CD4-positive, CD25-positive, alpha-beta regulatory T cell (primary cell): Measurements from ENCODE around the gene AUTS2. TPM values are rescaled to one million over a fixed set of nuclear protein-coding genes. Genes with fewer than 3 reads are reported as not detected.

Source experiments
- ATAC-seq, 2 donors: fragments of 150-1000 bp; cut with Tn5 transposase; one replicate each; pipeline ENCODE4 v1.10.0; 2021; ENCODE audit warnings: low read depth in 2 of 2, moderate number of reproducible peaks in 2 of 2, moderate library complexity in 1 of 2
- DNase-seq, 3 donors: peaks; one replicate each; pipeline versions ENCODE4 v3.0.0 to v3.0.0-alpha.2; 2012 to 2022; ENCODE audit warnings: mixed read lengths in 1 of 3
- H3K27ac ChIP-seq: one replicate; pipeline ENCODE4 v1.7.0; 2013; ENCODE audit warnings: mild to moderate bottlenecking, low read length; ENCODE audit not compliant: insufficient read depth, poor library complexity, severe bottlenecking
- H3K27me3 ChIP-seq: one replicate; pipeline ENCODE4 v1.7.0; 2013; ENCODE audit warnings: low read length; ENCODE audit not compliant: control insufficient read depth, insufficient read depth
- H3K36me3 ChIP-seq: one replicate; pipeline ENCODE4 v1.7.0; 2013; ENCODE audit warnings: mild to moderate bottlenecking, low read length, moderate library complexity; ENCODE audit not compliant: control insufficient read depth, insufficient read depth
- H3K4me1 ChIP-seq: 2 replicates; pipeline ENCODE4 v1.7.0; 2013; ENCODE audit warnings: mild to moderate bottlenecking, low read length; ENCODE audit not compliant: insufficient read depth, control insufficient read depth, poor library complexity, severe bottlenecking
- H3K4me3 ChIP-seq: one replicate; pipeline ENCODE4 v1.7.0; 2013; ENCODE audit warnings: low read depth, mild to moderate bottlenecking, low read length, moderate library complexity
- H3K9me3 ChIP-seq, 2 experiments: 1 replicate in 1 of 2; 2 replicates in 1 of 2; pipeline ENCODE4 v1.7.0; 2013; ENCODE audit warnings: low read length in 2 of 2, mild to moderate bottlenecking in 1 of 2, moderate library complexity in 1 of 2; ENCODE audit not compliant: control insufficient read depth in 2 of 2
- H3K27ac Mint-ChIP-seq, 3 donors: one replicate each; pipeline ENCODE4 v1.8.0; 2020 to 2022; ENCODE audit warnings: mild to moderate bottlenecking in 3 of 3, mixed read lengths in 3 of 3, moderate library complexity in 2 of 3
- H3K27me3 Mint-ChIP-seq: one replicate; pipeline ENCODE4 v1.8.0; 2022; ENCODE audit warnings: mild to moderate bottlenecking, mixed read lengths
- H3K36me3 Mint-ChIP-seq: one replicate; pipeline ENCODE4 v1.8.0; 2020; ENCODE audit warnings: mixed read lengths
- H3K4me1 Mint-ChIP-seq, 4 donors: one replicate each; pipeline ENCODE4 v1.8.0; 2020 to 2022; ENCODE audit warnings: mixed read lengths in 4 of 4, mild to moderate bottlenecking in 1 of 4
- H3K4me3 Mint-ChIP-seq, 4 donors: one replicate each; pipeline ENCODE4 v1.8.0; 2020 to 2022; ENCODE audit warnings: mild to moderate bottlenecking in 4 of 4, mixed read lengths in 4 of 4, moderate library complexity in 3 of 4
- H3K9me3 Mint-ChIP-seq, 7 donors: one replicate each; pipeline ENCODE4 v1.8.0; 2020 to 2022; ENCODE audit warnings: mixed read lengths in 7 of 7, mild to moderate bottlenecking in 3 of 7, moderate library complexity in 2 of 7
- polyA plus RNA-seq, 4 donors: library from polyadenylated mRNA; unstranded; fragments of 300-500 nt; fragmentation: Illumina TruSeq; gene quantifications; one replicate each; pipeline ENCODE4 v1.2.3, GENCODE V29; 2021
- total RNA-seq: library from RNA; stranded (reverse); gene quantifications from one replicate; pipeline ENCODE4 v1.2.3, GENCODE V29; 2022

The AUTS2 gene
- total and polyA plus RNA-seq, 5 donors from 2014 or later, result 0.47 to 32.4 (median 0.74) TPM

GRCh38 chr7:70288781-70289456 is 690.6 kb downstream of the AUTS2 start:
- H3K4me1 ChIP-seq, result no peaks in the 10 kb centered on the region
- Mint-ChIP-seq H3K4me3 (no peak overlapping the region), H3K36me3 (no peaks in the 10 kb centered on the region), H3K27ac (peak overlapping the region in 1 of 3 donors; percentile 4), H3K4me1 (no peaks in the 10 kb centered on the region), H3K27me3 (peaks cover 4% of the 10 kb centered on the region), H3K9me3 (peaks cover 0 to 14% (median 7%) of the 10 kb centered on the region in 7 donors)
- H3K9me3 ChIP-seq, result no peaks in the 10 kb centered on the region
- DNase-seq (no peak), ATAC-seq (no peak)
- H3K36me3 ChIP-seq, result no peaks in the 10 kb centered on the region
- no peaks in the 10 kb centered on the region for H3K27me3 ChIP-seq
- H3K4me3 ChIP-seq, result no peak overlapping the region
- H3K27ac ChIP-seq, result no peak overlapping the region

DNA sequence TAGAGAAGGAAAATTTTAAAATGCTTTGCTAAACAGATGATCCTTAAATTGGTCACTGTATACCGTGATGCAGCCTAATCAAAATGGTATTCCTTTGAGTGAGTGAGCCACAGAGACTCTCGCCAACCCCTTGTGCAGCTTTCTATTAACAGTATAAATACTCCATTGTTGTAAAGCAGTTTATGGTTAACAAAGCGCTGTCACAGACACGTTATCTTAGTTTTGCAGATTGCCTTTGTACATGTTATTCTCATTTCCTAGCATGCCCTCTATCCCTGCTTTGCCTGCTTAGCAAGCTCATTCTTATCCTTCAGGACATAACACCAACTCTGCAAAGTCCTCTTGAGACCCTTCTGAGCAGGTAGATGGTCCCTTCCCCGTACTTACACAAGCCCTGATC is 694.4 kb downstream of the AUTS2 start:
- Mint-ChIP-seq H3K9me3 (peaks cover 1 to 7% (median 4%) of the 10 kb centered on the region in 7 donors), H3K27me3 (peaks cover 4% of the 10 kb centered on the region), H3K4me1 (no peaks in the 10 kb centered on the region), H3K36me3 (peaks cover 3% of the 10 kb centered on the region), H3K4me3 (no peak overlapping the region), H3K27ac (no peak overlapping the region)
- Histone ChIP-seq H3K27ac (no peak overlapping the region), H3K27me3 (no peaks in the 10 kb centered on the region), H3K4me1 (no peaks in the 10 kb centered on the region), H3K36me3 (no peaks in the 10 kb centered on the region), H3K4me3 (no peak overlapping the region), H3K9me3 (no peaks in the 10 kb centered on the region)
- DNase-seq (no peak), ATAC-seq (no peak)

GRCh38 chr7:70294211-70294911 is 696.1 kb downstream of the AUTS2 start:
- Histone ChIP-seq H3K27ac (no peak overlapping the region), H3K4me1 (no peaks in the 10 kb centered on the region), H3K36me3 (no peaks in the 10 kb centered on the region), H3K9me3 (no peaks in the 10 kb centered on the region), H3K4me3 (no peak overlapping the region), H3K27me3 (no peaks in the 10 kb centered on the region)
- no peaks in the 10 kb centered on the region for H3K4me1 Mint-ChIP-seq
- ATAC-seq, result no peak
- H3K36me3 Mint-ChIP-seq, result peaks cover 3% of the 10 kb centered on the region
- H3K27me3 Mint-ChIP-seq, result peaks cover 4% of the 10 kb centered on the region
- no peak overlapping the region for H3K27ac Mint-ChIP-seq
- H3K9me3 Mint-ChIP-seq, result peaks cover 0 to 4% (median 3%) of the 10 kb centered on the region in 7 donors
- no peak overlapping the region for H3K4me3 Mint-ChIP-seq
- no peak for DNase-seq

- Histone ChIP-seq H3K4me3 (no peak overlapping the region), H3K27ac (no peak overlapping the region), H3K27me3 (no peaks in the 10 kb centered on the region), H3K4me1 (no peaks in the 10 kb centered on the region), H3K9me3 (no peaks in the 10 kb centered on the region), H3K36me3 (no peaks in the 10 kb centered on the region)
- no peaks in the 10 kb centered on the region for H3K27me3 Mint-ChIP-seq
- peaks cover 6% of the 10 kb centered on the region for H3K36me3 Mint-ChIP-seq
- no peak overlapping the region for H3K27ac Mint-ChIP-seq
- peaks cover 0 to 5% (median 2%) of the 10 kb centered on the region in 4 donors for H3K4me1 Mint-ChIP-seq
- peaks cover 0 to 6% (median 2%) of the 10 kb centered on the region in 7 donors for H3K9me3 Mint-ChIP-seq
- DNase-seq (no peak), ATAC-seq (no peak)
- H3K4me3 Mint-ChIP-seq, result no peak overlapping the region
Measured at GRCh38 chr7:70298780-70299471, 700.7 kb downstream of the AUTS2 start.

GRCh38 chr7:70299472-70299807 is 701.2 kb downstream of the AUTS2 start:
- H3K9me3 ChIP-seq, result no peaks in the 10 kb centered on the region
- no peaks in the 10 kb centered on the region for H3K36me3 ChIP-seq
- DNase-seq (no peak), ATAC-seq (no peak)
- Mint-ChIP-seq H3K4me1 (peaks cover 0 to 5% (median 2%) of the 10 kb centered on the region in 4 donors), H3K9me3 (peaks cover 0 to 6% (median 3%) of the 10 kb centered on the region in 7 donors), H3K4me3 (no peak overlapping the region), H3K27me3 (no peaks in the 10 kb centered on the region), H3K36me3 (peaks cover 6% of the 10 kb centered on the region), H3K27ac (no peak overlapping the region)
- H3K27me3 ChIP-seq, result no peaks in the 10 kb centered on the region
- no peak overlapping the region for H3K4me3 ChIP-seq
- H3K4me1 ChIP-seq, result no peaks in the 10 kb centered on the region
- H3K27ac ChIP-seq, result no peak overlapping the region

DNA sequence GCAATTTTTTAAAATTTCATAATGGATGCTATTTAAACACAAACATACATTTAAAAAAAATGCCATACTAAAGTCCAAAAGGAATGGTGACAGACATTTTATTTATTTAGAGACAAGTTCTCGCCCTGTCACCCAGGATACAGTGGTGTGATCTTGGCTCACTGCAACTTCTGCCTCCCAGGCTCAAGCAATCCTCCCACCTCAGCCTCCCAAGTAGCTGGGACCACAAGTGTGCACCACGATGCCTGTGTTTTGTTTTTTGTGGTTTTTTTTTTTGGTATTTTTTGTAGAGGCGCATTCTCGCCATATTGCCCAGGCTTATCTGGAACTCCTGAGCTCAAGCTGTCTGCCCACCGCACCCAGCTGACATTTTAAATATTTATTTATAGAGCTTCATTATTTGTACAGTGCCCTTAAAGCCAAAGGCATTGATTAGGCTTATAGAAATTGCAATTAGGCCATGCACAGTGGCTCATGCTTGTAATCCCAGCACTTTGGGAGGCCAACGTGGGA is 703.5 kb downstream of the AUTS2 start:
- H3K27me3 Mint-ChIP-seq, result no peaks in the 10 kb centered on the region
- H3K36me3 Mint-ChIP-seq, result peaks cover 6% of the 10 kb centered on the region
- H3K4me1 Mint-ChIP-seq, result peaks cover 0 to 10% (median 3%) of the 10 kb centered on the region in 4 donors
- H3K27me3 ChIP-seq, result no peaks in the 10 kb centered on the region
- peaks cover 0 to 8% (median 5%) of the 10 kb centered on the region in 7 donors for H3K9me3 Mint-ChIP-seq
- H3K27ac Mint-ChIP-seq, result no peak overlapping the region
- H3K4me3 ChIP-seq, result no peak overlapping the region
- H3K36me3 ChIP-seq, result no peaks in the 10 kb centered on the region
- no peak for ATAC-seq
- no peaks in the 10 kb centered on the region for H3K9me3 ChIP-seq
- no peak overlapping the region for H3K27ac ChIP-seq
- no peak overlapping the region for H3K4me3 Mint-ChIP-seq
- DNase-seq, result no peak
- no peaks in the 10 kb centered on the region for H3K4me1 ChIP-seq

DNA sequence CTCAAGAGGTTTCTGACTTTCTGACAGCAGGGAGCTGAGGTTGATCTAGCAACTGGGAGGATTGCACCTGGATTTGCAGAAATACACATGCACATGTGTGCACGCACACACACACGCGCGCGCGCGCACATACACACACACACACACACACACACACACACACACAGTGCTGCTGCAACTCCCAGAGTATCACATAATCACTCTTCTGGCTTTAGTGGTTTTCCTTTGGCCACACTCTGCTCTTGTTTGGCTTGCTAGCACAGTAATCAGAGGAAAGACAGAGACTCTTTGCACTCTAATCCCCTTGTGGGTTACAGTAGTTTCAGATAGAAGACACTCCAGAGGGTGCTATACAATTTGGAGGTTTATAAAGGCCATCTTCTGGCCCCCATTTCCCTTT is 705.0 kb downstream of the AUTS2 start:
- H3K4me1 Mint-ChIP-seq, result peaks cover 0 to 18% (median 14%) of the 10 kb centered on the region in 4 donors
- no peak for DNase-seq
- H3K4me1 ChIP-seq, result no peaks in the 10 kb centered on the region

More for the DNA sequence above, 705.0 kb downstream of the AUTS2 start:
- H3K4me3 Mint-ChIP-seq, result no peak overlapping the region
- no peak for ATAC-seq
- H3K9me3 Mint-ChIP-seq, result peaks cover 0 to 8% (median 6%) of the 10 kb centered on the region in 7 donors
- no peak overlapping the region for H3K4me3 ChIP-seq
- no peaks in the 10 kb centered on the region for H3K27me3 Mint-ChIP-seq
- H3K27ac Mint-ChIP-seq, result no peak overlapping the region
- peaks cover 3% of the 10 kb centered on the region for H3K36me3 Mint-ChIP-seq
- no peaks in the 10 kb centered on the region for H3K36me3 ChIP-seq
- no peaks in the 10 kb centered on the region for H3K9me3 ChIP-seq
- no peak overlapping the region for H3K27ac ChIP-seq
- H3K27me3 ChIP-seq, result no peaks in the 10 kb centered on the region
